HT1080 (cell line): ENCODE measurements around the gene TPCN1. TPM values are rescaled to one million over a fixed set of nuclear protein-coding genes. Genes with fewer than 3 reads are reported as not detected.
"Not testable (repeated sequence)": the region's sequence is repeated elsewhere in the genome, so short reads cannot be mapped to it uniquely, and the experiment has no call there.

Experiments
- DNase-seq: peaks from one replicate; pipeline ENCODE4 v3.0.0-alpha.2; 2015; ENCODE audit warnings: low read depth
- total RNA-seq: library from RNA; depleted of rRNA; stranded (reverse); fragments of >200 nt; shearing (Covaris generic); gene quantifications from 2 replicates; pipeline ENCODE4 v1.2.3, GENCODE V29; 2014

The TPCN1 gene
- total RNA-seq, 1 experiment from 2014 or later, result 10.2 TPM

DNA sequence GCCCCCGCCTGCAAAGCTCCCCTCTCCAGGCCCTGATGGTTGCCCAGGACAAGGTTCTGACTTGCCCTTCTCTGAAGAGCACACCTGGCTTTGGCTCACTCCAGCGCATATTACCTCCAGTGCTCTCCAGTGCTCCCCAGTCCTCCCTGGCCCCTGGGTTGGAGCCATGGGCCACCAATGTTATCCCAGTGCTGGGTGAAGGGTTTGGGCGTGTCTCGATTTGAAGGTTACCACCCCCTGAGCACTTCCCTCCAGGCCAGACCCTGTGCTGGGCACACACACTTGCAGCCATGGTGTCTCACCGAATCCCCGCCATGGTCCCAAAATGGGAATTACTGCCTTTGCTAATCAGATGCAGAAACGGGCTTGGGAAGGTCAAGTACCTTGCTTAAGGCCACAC is 24.7 kb upstream of the TPCN1 start:
- DNase-seq, result no peak

GRCh38 chr12:113196990-113197389 is 24.3 kb upstream of the TPCN1 start:
- DNase-seq, result peak; percentile 85

- DNase-seq, result no peak
Observed at GRCh38 chr12:113197518-113198077, 23.7 kb upstream of the TPCN1 start.

DNA sequence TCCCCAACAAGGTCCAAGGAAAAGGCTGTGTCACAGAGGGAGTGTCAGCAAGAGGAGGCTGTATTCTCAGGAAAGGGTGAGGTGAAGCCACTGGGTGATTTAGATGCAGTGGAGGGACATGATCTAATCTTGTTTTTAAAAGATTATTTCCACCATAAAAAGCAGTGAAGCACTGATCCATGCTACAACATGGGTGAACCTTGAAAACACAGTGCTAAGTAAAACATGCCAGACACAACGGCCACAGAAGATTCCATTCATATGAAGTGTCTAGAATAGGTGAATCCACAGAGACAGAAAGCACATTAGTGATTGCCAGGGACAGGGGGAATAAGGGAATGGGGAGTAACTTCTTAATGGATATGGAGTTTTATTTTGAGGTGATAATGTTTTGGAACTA is 23.0 kb upstream of the TPCN1 start:
- DNase-seq, result no peak

DNA sequence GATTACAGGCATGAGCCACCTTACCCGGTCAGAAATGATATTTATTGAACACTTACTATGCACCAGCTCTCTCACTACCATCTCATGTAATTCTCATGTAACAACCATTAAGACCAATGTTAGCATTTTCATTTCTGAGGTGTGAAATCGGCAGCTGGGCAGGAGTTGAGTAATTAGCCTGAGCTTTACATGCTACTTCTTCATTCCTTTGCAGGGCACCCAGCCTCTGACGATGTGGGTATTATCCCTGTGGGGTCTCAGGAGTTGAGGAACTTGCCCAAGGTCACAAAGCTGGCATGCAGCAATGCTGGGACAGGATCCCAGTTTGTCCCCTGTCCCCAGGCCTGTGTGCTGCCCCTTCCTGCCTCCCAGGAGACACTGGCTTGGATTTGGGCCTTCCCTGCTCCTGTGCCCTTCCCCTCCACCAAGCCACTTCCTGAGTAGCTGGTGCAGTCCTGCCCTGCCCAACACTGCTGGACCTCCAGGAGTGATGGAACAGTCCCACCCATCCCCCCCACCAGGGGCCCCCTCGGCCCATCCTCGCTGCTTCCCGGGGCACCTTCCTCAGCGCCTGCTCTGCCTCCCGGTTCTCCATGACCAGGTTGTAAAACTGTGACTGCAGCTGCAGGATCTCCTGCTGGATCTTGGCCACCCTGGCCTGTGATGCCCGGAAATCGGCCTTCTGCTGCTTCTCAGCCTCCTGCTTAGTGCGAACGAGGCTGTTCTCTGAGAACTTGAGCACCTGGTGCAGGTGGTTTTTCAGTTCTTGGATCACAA is 21.1 kb upstream of the TPCN1 start:
- no peak for DNase-seq

- no peak for DNase-seq
Observed at GRCh38 chr12:113201187-113202177, 19.8 kb upstream of the TPCN1 start.

DNA sequence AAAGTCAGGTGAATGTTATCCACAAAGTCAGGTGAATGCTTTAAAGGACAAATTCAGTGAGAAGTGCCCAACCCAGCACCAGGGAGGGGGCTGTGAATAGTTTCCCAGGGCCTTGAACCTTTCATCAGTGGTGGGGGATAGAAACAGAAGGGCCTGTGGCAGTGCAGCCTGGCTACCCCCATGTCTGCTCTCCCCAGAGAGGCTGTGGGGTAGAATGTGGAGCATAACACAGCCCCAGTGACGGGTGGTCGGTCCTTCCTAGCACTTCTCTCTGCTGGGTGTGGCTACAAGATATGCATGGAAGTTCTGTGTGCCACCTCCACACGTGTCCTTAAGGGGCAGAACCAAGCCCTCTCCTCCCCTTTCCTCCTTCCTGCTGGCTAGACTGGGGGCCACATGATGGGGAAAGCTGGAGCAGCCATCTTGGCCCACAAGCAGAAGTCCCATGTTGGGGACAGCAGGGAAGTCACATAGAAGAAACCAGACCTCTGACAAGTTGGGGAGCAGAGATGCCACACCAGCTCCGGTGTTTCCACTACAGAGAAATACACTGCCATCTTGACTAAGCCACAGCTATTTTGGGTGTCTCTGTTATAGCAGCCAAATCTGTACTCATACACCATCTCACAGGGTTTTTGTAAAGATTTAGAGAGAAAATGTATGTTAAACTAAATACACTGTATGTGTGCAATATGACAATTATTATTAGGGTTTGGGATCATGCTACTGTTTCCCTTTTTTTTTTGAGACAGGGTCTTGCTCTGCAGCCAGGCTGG is 18.8 kb upstream of the TPCN1 start:
- no peak for DNase-seq

- DNase-seq, result no peak
Observed at GRCh38 chr12:113203852-113204760, 17.2 kb upstream of the TPCN1 start.

DNA sequence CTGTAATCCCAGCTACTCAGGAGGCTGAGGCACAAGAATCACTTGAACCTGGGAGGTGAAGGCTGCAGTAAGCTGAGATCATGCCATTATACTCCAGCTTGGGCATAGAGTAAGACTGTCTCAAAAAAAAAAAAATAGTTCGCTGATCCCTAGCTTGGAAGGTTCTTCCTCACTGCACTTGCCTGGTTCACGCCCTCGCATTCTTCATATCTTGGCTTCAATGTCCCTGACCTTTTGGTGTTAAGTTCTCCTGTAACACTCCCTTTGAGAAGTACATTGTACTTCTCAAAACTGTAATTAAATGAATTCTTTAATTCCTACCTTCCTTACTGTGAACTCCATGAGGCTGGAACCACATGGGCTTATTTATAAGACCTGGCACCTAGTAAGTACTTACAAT is 16.5 kb upstream of the TPCN1 start:
- no peak for DNase-seq

GRCh38 chr12:113206802-113207201 is 14.5 kb upstream of the TPCN1 start:
- not testable (repeated sequence) for DNase-seq

- peak; percentile 37 for DNase-seq
Observed at GRCh38 chr12:113207613-113208040, 13.6 kb upstream of the TPCN1 start.

DNA sequence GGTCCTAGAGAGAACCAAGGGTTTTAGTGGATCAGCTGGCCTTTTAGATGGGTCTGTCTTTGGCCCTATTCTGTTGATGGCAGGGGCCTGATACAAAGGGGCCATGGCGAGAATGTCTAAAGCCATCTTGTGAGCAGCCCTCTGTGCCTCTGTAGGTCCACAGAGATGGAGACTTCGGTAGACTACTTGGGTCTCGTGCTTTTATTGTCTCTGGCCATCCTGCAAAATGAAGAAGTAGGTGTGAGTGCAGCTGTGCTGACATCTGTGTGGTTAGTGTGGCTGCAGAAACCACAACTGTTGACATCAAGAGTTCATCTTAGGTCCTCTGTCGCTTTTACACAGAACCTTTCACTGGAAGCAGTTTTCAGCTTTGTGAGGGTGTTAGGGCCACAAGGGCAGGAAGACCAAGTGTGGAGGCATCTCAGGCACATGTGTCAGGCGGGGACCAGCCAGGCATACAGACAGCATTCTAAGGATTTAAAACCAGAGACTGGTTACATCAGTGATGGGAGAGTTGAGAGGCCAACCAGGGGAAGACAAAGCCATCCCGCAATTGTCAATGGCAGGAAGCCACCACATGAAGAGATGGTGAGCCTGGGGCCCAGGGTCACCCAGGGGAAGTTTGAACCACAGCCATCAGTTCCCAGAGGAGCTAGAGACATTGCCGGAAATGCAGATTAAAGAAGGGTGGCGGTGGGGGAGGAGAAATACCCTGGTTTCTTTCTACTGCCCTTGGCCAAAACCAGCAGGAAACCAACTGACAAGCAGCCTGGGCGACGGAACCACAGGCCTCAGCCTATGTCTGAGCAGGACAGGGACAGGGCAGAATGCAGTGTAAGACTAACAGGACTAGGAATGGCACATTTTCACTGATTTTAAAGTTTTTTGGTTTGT is 13.0 kb upstream of the TPCN1 start:
- DNase-seq, result no peak

DNA sequence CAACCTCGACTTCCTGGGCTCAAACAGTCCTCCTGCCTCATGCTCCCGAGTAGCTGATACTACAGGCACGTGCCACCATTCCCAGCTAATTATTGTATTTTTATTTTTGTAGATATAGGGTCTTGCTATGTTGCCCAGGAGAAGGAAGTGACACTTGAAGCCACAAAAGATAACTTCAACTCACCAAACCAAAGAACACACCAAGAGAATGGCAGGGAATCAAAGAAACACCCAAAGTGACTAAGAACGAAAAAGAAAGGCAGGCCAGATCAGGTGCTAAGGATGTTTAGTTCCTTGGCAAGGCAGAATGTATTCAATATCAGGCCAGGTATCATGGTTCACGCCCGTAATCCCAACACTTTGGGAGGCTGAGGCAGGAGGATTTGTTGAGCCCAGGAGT is 10.1 kb upstream of the TPCN1 start:
- no peak for DNase-seq

- DNase-seq, result peak; percentile 99
Observed at GRCh38 chr12:113214895-113215400, 6.3 kb upstream of the TPCN1 start.

DNA sequence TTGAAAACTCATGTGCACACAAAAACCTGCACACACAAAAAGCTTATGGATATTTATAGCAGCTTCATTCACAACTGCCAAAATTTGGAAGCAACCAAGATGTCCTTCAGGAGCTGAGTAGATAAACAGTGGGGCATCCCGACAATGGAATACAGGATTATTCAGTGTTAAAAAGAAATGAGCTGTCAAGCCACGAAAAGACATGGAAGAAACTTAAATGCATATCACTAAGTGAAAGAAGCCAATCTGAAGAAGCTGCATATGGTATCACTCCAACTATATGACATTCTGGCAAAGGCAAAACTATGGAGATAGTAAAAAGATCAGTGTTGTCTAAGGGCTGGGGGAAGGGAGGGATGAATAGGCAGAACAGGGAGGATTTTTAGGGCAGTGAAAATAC is 5.2 kb upstream of the TPCN1 start:
- no peak for DNase-seq

- no peak for DNase-seq
Observed at GRCh38 chr12:113220593-113221180, 577 bp upstream of the TPCN1 start.

DNA sequence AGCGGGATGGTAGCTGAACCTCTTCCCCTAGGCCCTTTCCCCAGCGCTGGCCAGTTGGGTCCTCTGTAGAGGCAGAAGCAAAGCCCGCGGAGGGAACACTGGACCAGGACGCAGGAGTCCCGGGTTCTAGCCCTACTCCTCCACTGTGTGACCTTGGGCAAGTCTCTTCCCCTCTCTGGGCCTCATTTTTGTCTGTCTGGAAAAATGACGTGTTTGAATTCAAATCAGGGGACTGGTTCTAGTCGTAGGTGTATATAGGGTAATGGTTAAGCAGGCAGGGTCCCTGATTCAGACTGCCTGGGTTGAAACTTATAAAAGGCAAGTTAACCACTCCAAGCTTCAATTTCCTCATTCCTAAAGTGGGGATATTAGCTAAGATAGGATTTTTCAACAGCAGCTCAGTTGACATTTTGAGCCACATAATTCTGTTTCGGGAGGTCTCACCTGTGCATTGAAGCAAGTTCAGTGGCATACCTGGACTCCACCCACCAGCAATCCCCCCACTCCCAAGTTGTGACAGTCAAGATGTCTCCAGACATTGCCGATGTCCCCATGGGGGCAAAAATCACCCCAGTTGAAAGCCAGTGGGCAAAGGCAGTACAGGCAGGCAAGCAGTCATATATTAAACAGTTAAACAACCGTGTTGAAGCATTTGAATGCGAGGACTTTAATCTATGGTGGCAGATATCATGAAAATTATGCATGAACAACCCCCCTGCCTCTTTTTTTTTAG is 899 bp downstream of the TPCN1 start:
- DNase-seq, result peak; percentile 43
